HEK293T (cell line): ENCODE measurements around the gene C17orf113.

Experiments used
- ARNT ChIP-seq: fragments of 450-650 bp; IDR thresholded peaks from 2 replicates; pipeline ENCODE4 v1.6.1; 2017; ENCODE audit warnings: mild to moderate bottlenecking
- BHLHE40 ChIP-seq: fragments of 450-650 bp; IDR thresholded peaks from 2 replicates; pipeline ENCODE4 v1.6.1; 2016; ENCODE audit warnings: mild to moderate bottlenecking, moderate library complexity, borderline replicate concordance
- CTBP1 ChIP-seq: fragments of 450-650 bp; IDR thresholded peaks from 2 replicates; pipeline ENCODE4 v1.6.1; 2016; ENCODE audit warnings: borderline replicate concordance
- ELF4 ChIP-seq: fragments of 450-650 bp; IDR thresholded peaks from 2 replicates; pipeline ENCODE4 v1.6.1; 2017; ENCODE audit warnings: antibody characterized with exemption
- FOXA1 ChIP-seq: fragments of 450-650 bp; IDR thresholded peaks from 2 replicates; pipeline ENCODE4 v1.6.1; 2016; ENCODE audit warnings: mild to moderate bottlenecking
- FOXK2 ChIP-seq: fragments of 450-650 bp; IDR thresholded peaks from 2 replicates; pipeline ENCODE4 v1.6.1; 2016; ENCODE audit warnings: mild to moderate bottlenecking
- FOXM1 ChIP-seq: fragments of 450-650 bp; IDR thresholded peaks from 2 replicates; pipeline ENCODE4 v1.6.1; 2017; ENCODE audit warnings: mild to moderate bottlenecking, borderline replicate concordance
- L3MBTL2 ChIP-seq: fragments of 450-650 bp; conservative IDR thresholded peaks from 2 replicates; pipeline ENCODE4 v1.6.1; 2016; ENCODE audit warnings: mild to moderate bottlenecking
- LEF1 ChIP-seq: fragments of 450-650 bp; IDR thresholded peaks from 2 replicates; pipeline ENCODE4 v1.6.1; 2017; ENCODE audit warnings: mild to moderate bottlenecking, borderline replicate concordance
- SP1 ChIP-seq: fragments of 450-650 bp; IDR thresholded peaks from 2 replicates; pipeline ENCODE4 v1.6.1; 2017
- SUZ12 ChIP-seq: fragments of 450-650 bp; IDR thresholded peaks from 2 replicates; pipeline ENCODE4 v1.6.1; 2016; ENCODE audit warnings: mild to moderate bottlenecking
- TARDBP ChIP-seq: fragments of 450-650 bp; IDR thresholded peaks from 2 replicates; pipeline ENCODE4 v1.6.1; 2016
- ZNF384 ChIP-seq: fragments of 450-650 bp; IDR thresholded peaks from 2 replicates; pipeline ENCODE4 v1.6.1; 2016
- TF ChIP-seq, protein P1 (sequence below): fragments of 450-650 bp; IDR thresholded peaks from 2 replicates; pipeline ENCODE4 v1.6.1; 2016

DNA sequence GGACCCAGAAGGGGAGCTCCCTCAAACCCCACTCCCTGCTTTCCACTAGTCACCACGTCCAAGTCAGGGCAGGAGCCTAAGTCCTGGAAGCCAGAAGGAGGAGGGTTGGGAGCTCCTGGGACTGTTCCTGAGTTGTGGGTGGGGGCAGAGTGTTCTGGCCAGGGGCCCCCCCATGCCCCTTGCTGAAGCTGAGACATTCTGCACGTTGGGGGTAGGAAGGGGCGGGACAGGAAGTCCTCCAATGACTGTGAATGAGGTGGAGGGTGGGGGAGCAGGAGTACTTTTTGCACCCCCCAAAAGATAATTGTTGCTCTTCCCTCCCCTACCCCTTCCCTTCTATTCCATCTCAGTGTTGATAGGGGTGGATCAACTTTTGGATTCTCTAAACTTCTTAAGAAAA, 21.4 kb upstream of the C17orf113 start:
- TF ChIP-seq SUZ12 (no peak), FOXM1 (no peak), FOXK2 (no peak), ZNF384 (no peak), SP1 (no peak), TARDBP (no peak), ARNT (no peak), FOXA1 (no peak), L3MBTL2 (no peak), BHLHE40 (no peak), CTBP1 (no peak), ELF4 (no peak), LEF1 (no peak)
- TF ChIP-seq, protein P1, sequence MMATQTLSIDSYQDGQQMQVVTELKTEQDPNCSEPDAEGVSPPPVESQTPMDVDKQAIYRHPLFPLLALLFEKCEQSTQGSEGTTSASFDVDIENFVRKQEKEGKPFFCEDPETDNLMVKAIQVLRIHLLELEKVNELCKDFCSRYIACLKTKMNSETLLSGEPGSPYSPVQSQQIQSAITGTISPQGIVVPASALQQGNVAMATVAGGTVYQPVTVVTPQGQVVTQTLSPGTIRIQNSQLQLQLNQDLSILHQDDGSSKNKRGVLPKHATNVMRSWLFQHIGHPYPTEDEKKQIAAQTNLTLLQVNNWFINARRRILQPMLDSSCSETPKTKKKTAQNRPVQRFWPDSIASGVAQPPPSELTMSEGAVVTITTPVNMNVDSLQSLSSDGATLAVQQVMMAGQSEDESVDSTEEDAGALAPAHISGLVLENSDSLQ = no peak
